Inflammatory macrophage treated with lipopolysaccharide for 1 hour (primary cell): ENCODE measurements around the gene CRPPA.
"Not testable (repeated sequence)": the region's sequence is repeated elsewhere in the genome, so short reads cannot be mapped to it uniquely, and the experiment has no call there.

Experiments used
- DNase-seq, 2 donors: peaks; one replicate each; pipeline ENCODE4 v3.0.0-alpha.2; 2020 to 2022

Gene CRPPA

GRCh38 chr7:16421333-16422102 is at the start of gene CRPPA:
Gene CRPPA, minus strand, starts transcription at chr7:16421538. Its CDS starts 216 bp downstream, at chr7:16421322.
- DNase-seq, result no peak

- no peak for DNase-seq
Observed at GRCh38 chr7:16465469-16466361, 44.4 kb upstream of the CRPPA start, which contains the start of gene SOSTDC1. Gene SOSTDC1, minus strand, starts transcription at chr7:16465738. Its CDS starts 70 bp downstream, at chr7:16465668.

GRCh38 chr7:16463949-16464715 is 42.8 kb upstream of the CRPPA start:
- DNase-seq, result no peak

GRCh38 chr7:16463520-16463919 is 42.2 kb upstream of the CRPPA start:
- DNase-seq, result no peak

- DNase-seq, result no peak
Observed at GRCh38 chr7:16462431-16462889, 41.1 kb upstream of the CRPPA start.

GRCh38 chr7:16460789-16461493 is 39.6 kb upstream of the CRPPA start:
- peak in 1 of 2 donors; percentile 40 for DNase-seq

GRCh38 chr7:16456303-16456702 is 35.0 kb upstream of the CRPPA start:
- not testable (repeated sequence) for DNase-seq

- DNase-seq, result no peak
Observed at GRCh38 chr7:16455591-16455990, 34.3 kb upstream of the CRPPA start.

- DNase-seq, result no peak
Observed at GRCh38 chr7:16450366-16450765, 29.0 kb upstream of the CRPPA start.

- no peak for DNase-seq
Observed at GRCh38 chr7:16447876-16448275, 26.5 kb upstream of the CRPPA start.

GRCh38 chr7:16446508-16446907 is 25.2 kb upstream of the CRPPA start:
- no peak for DNase-seq

- DNase-seq, result not testable (repeated sequence)
Observed at GRCh38 chr7:16443871-16444270, 22.5 kb upstream of the CRPPA start.

- no peak for DNase-seq
Observed at GRCh38 chr7:16438988-16439387, 17.6 kb upstream of the CRPPA start.

GRCh38 chr7:16436306-16436705 is 15.0 kb upstream of the CRPPA start:
- DNase-seq, result no peak

GRCh38 chr7:16433568-16434122 is 12.3 kb upstream of the CRPPA start:
- DNase-seq, result no peak

GRCh38 chr7:16432425-16432731 is 11.0 kb upstream of the CRPPA start:
- DNase-seq, result no peak

- peak in 1 of 2 donors; percentile 23 for DNase-seq
Observed at GRCh38 chr7:16431646-16432424, 10.5 kb upstream of the CRPPA start.

- DNase-seq, result no peak
Observed at GRCh38 chr7:16430133-16430532, 8.8 kb upstream of the CRPPA start.

GRCh38 chr7:16428672-16429071 is 7.3 kb upstream of the CRPPA start:
- peak in 1 of 2 donors; percentile 12 for DNase-seq

GRCh38 chr7:16428182-16428581 is 6.8 kb upstream of the CRPPA start:
- DNase-seq, result no peak

GRCh38 chr7:16423761-16424160 is 2.4 kb upstream of the CRPPA start:
- DNase-seq, result no peak
